ENCODE measurements around the gene PSMD12.

The PSMD12 gene

DNA sequence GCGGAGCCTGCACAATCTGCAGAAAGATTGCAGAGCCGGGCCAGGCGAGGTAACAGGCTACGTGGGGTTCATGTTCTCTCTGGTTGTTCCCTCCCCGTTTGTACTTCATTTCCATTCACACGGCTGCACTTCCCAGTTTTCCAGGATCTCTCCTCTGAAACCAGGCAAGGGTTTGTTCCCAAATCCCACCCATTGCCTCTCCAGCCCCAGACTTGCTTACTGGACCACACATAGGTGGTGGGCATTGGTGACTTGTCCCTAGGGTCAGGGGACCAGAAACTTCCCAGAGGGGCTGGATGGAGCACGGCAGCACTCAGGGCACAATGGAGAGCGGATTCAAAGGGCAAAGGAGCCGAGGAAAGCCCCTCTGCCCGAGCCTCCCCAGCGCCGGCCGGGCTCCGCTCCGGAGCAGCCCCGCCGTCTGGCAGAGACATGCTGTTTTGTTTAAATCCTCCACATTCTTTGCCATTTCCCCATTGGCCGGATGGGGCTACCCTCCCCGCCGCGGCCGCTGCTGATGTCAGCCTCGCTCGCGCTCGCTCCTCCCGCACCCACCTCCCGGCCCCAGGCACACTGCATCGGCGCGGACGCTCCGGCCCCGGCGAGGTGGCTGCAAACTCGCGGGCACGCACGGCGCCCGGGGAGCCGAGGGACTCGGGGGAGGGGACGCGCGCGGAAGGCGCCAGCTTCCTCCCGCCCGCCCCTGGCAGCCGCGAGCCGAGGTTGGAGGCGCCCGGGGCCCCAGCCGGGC, 10.5 kb upstream of the PSMD12 start, which contains the start of gene PITPNC1:
Gene PITPNC1 (plus strand): TSS at position 545 of the 751 bp plus-strand sequence.
- peaks cover 10% of the 10 kb centered on the region for H3K79me1 ChIP-seq (replicated peaks; ENCODE audit: low read length, poor library complexity, severe bottlenecking)
- H3K9me3 ChIP-seq (ENCODE audit: control insufficient read depth, low read length), result no peaks in the 10 kb centered on the region
- H3K4me1 ChIP-seq (ENCODE audit: control insufficient read depth, insufficient read depth, low read depth, low read length), result peaks cover 12% of the 10 kb centered on the region
- no peak within 1 kb of the TSS for H2AK5ac ChIP-seq (ENCODE audit: low read length, severe bottlenecking)
- no peak within 1 kb of the TSS for H2BK5ac ChIP-seq (ENCODE audit: low read depth, low read length, poor library complexity, severe bottlenecking)
- H3K4me3 ChIP-seq (ENCODE audit: insufficient read depth in 1 of 2, low read depth in 1 of 2, low read length in 2 of 2), result peak within 1 kb of the TSS; percentile 83 to 92
- H2BK12ac ChIP-seq (ENCODE audit: low read length in 2 of 2), result peak within 1 kb of the TSS in 1 of 2 experiments; percentile 29
- DNase-seq, result peak; percentile 91
- no peak within 1 kb of the TSS for H4K8ac ChIP-seq (ENCODE audit: low read length)
- no peak within 1 kb of the TSS for H4K91ac ChIP-seq (ENCODE audit: low read length)
- H3K27ac ChIP-seq (ENCODE audit: low read length, poor library complexity, severe bottlenecking), result peak within 1 kb of the TSS; percentile 30
- H3K14ac ChIP-seq (ENCODE audit: low read length in 2 of 2), result peak within 1 kb of the TSS in 1 of 2 experiments; percentile 26
- no peaks in the 10 kb centered on the region for H3K27me3 ChIP-seq (ENCODE audit: control insufficient read depth in 1 of 2, insufficient read depth in 1 of 2, low read length in 2 of 2)
- peak within 1 kb of the TSS in 1 of 2 experiments; percentile 46 for H3K23ac ChIP-seq (ENCODE audit: low read length in 2 of 2)
- no peak within 1 kb of the TSS for H3K4ac ChIP-seq (ENCODE audit: low read depth in 1 of 2, low read length in 2 of 2)
- peak within 1 kb of the TSS; percentile 91 for H3K9ac ChIP-seq (ENCODE audit: low read length)
- no peak within 1 kb of the TSS for H2BK120ac ChIP-seq (ENCODE audit: low read depth, low read length)
- H2AFZ ChIP-seq (ENCODE audit: low read depth, low read length), result peak within 1 kb of the TSS; percentile 75
- peak within 1 kb of the TSS; percentile 100 for H3K4me2 ChIP-seq (ENCODE audit: low read length, poor library complexity, severe bottlenecking)
- peak within 1 kb of the TSS; percentile 93 for H2BK15ac ChIP-seq (ENCODE audit: low read depth, poor library complexity, severe bottlenecking)
- peak within 1 kb of the TSS; percentile 61 to 64 for H3K18ac ChIP-seq (ENCODE audit: low read depth in 1 of 2, low read length in 2 of 2)
- no peaks in the 10 kb centered on the region for H3K36me3 ChIP-seq (ENCODE audit: control insufficient read depth in 1 of 2, insufficient read depth in 2 of 2, low read depth in 1 of 2, low read length in 2 of 2)
- 1% methylated on average over 40 of the region's 56 CpGs for WGBS

DNA sequence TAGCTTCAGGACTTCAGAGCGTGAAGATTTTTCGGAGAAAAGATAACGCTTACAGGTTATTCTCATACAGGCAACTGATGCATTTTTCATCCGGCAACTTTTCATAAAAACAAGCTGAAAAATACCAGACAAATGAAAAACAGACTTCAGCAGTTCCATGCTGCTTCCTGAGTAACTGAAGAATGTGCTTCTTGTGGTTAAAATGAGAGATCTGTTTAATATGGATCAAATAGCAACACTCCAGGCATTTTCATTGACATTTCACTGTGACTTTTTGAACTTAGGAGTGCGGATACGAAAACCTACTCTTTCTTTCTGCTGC, 10.0 kb upstream of the PSMD12 start:
- Histone ChIP-seq H3K4me1 (ENCODE audit: control insufficient read depth, insufficient read depth, low read depth, low read length) (peaks cover 9% of the 10 kb centered on the region), H2BK120ac (ENCODE audit: low read depth, low read length) (no peak overlapping the region), H3K14ac (ENCODE audit: low read length in 2 of 2) (no peak overlapping the region), H3K9ac (ENCODE audit: low read length) (peak overlapping the region; percentile 91), H2BK15ac (ENCODE audit: low read depth, poor library complexity, severe bottlenecking) (no peak overlapping the region), H2AFZ (ENCODE audit: low read depth, low read length) (peak overlapping the region; percentile 75), H3K36me3 (ENCODE audit: control insufficient read depth in 1 of 2, insufficient read depth in 2 of 2, low read depth in 1 of 2, low read length in 2 of 2) (no peaks in the 10 kb centered on the region), H3K23ac (ENCODE audit: low read length in 2 of 2) (no peak overlapping the region), H2AK5ac (ENCODE audit: low read length, severe bottlenecking) (no peak overlapping the region), H3K18ac (ENCODE audit: low read depth in 1 of 2, low read length in 2 of 2) (no peak overlapping the region), H3K4me3 (ENCODE audit: insufficient read depth in 1 of 2, low read depth in 1 of 2, low read length in 2 of 2) (peak overlapping the region in 1 of 2 experiments; percentile 92), H3K4ac (ENCODE audit: low read depth in 1 of 2, low read length in 2 of 2) (no peak overlapping the region), H4K91ac (ENCODE audit: low read length) (no peak overlapping the region), H2BK5ac (ENCODE audit: low read depth, low read length, poor library complexity, severe bottlenecking) (no peak overlapping the region), H3K9me3 (ENCODE audit: control insufficient read depth, low read length) (no peaks in the 10 kb centered on the region), H3K79me1 (replicated peaks; ENCODE audit: low read length, poor library complexity, severe bottlenecking) (peaks cover 8% of the 10 kb centered on the region), H2BK12ac (ENCODE audit: low read length in 2 of 2) (no peak overlapping the region), H4K8ac (ENCODE audit: low read length) (no peak overlapping the region), H3K27me3 (ENCODE audit: control insufficient read depth in 1 of 2, insufficient read depth in 1 of 2, low read length in 2 of 2) (no peaks in the 10 kb centered on the region), H3K27ac (ENCODE audit: low read length, poor library complexity, severe bottlenecking) (no peak overlapping the region), H3K4me2 (ENCODE audit: low read length, poor library complexity, severe bottlenecking) (peak overlapping the region; percentile 98)
- no peak for DNase-seq
- WGBS, result 45% methylated on average over 6 of the region's 6 CpGs

DNA sequence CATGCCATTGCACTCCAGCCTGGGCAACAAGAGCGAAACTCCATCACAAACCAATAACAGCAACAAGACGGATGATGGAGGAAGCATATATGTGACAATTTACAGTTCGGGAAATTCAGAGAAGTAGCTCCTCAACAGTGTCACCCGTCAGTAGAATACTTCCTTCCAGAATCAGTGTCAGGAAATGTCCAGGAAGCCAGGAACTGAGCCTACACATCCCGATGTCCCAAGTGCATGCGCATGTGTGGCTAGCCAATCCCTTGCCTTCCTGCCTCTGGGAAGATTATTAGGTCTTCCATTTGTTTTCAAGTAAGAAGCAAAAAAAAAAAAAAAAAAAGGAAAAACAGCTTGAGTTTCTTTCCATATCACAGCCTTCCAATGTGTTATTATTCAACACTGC, 9.3 kb upstream of the PSMD12 start:
- Histone ChIP-seq H4K8ac (ENCODE audit: low read length) (no peak overlapping the region), H4K91ac (ENCODE audit: low read length) (no peak overlapping the region), H2AK5ac (ENCODE audit: low read length, severe bottlenecking) (no peak overlapping the region), H2BK12ac (ENCODE audit: low read length in 2 of 2) (no peak overlapping the region), H3K18ac (ENCODE audit: low read depth in 1 of 2, low read length in 2 of 2) (no peak overlapping the region), H3K4me1 (ENCODE audit: control insufficient read depth, insufficient read depth, low read depth, low read length) (peaks cover 9% of the 10 kb centered on the region), H3K14ac (ENCODE audit: low read length in 2 of 2) (no peak overlapping the region), H2AFZ (ENCODE audit: low read depth, low read length) (no peak overlapping the region), H3K79me1 (replicated peaks; ENCODE audit: low read length, poor library complexity, severe bottlenecking) (peaks cover 6% of the 10 kb centered on the region), H3K9me3 (ENCODE audit: control insufficient read depth, low read length) (no peaks in the 10 kb centered on the region), H3K4me3 (ENCODE audit: insufficient read depth in 1 of 2, low read depth in 1 of 2, low read length in 2 of 2) (peak overlapping the region in 1 of 2 experiments; percentile 92), H3K27ac (ENCODE audit: low read length, poor library complexity, severe bottlenecking) (no peak overlapping the region), H3K27me3 (ENCODE audit: control insufficient read depth in 1 of 2, insufficient read depth in 1 of 2, low read length in 2 of 2) (no peaks in the 10 kb centered on the region), H3K4me2 (ENCODE audit: low read length, poor library complexity, severe bottlenecking) (no peak overlapping the region), H3K23ac (ENCODE audit: low read length in 2 of 2) (no peak overlapping the region), H3K36me3 (ENCODE audit: control insufficient read depth in 1 of 2, insufficient read depth in 2 of 2, low read depth in 1 of 2, low read length in 2 of 2) (no peaks in the 10 kb centered on the region), H3K4ac (ENCODE audit: low read depth in 1 of 2, low read length in 2 of 2) (no peak overlapping the region), H2BK15ac (ENCODE audit: low read depth, poor library complexity, severe bottlenecking) (no peak overlapping the region), H2BK5ac (ENCODE audit: low read depth, low read length, poor library complexity, severe bottlenecking) (no peak overlapping the region), H2BK120ac (ENCODE audit: low read depth, low read length) (no peak overlapping the region), H3K9ac (ENCODE audit: low read length) (peak overlapping the region; percentile 91)
- DNase-seq, result no peak
- 96% methylated on average over 5 of the region's 6 CpGs for WGBS

DNA sequence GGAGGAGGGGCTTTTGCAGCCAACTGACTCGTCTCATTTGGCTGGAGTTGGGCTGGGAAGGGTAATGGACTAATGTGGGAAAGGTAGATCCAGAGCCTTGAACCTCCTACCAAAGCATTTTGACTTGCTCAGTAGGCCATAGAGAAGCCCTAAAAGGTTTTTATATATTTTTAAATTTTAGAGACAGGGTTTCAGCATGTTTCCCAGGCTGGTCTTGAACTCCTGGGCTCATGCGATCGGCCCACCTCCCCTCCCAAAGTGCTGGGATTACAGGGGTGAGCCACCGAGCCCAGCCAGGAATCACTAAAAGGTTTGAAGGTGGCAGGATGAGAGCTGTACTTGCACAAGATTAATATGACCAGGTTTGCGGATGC, 8.7 kb upstream of the PSMD12 start:
- Histone ChIP-seq H3K9me3 (ENCODE audit: control insufficient read depth, low read length) (no peaks in the 10 kb centered on the region), H2BK5ac (ENCODE audit: low read depth, low read length, poor library complexity, severe bottlenecking) (no peak overlapping the region), H3K4me1 (ENCODE audit: control insufficient read depth, insufficient read depth, low read depth, low read length) (peaks cover 9% of the 10 kb centered on the region), H3K23ac (ENCODE audit: low read length in 2 of 2) (no peak overlapping the region), H2BK15ac (ENCODE audit: low read depth, poor library complexity, severe bottlenecking) (no peak overlapping the region), H2BK120ac (ENCODE audit: low read depth, low read length) (no peak overlapping the region), H3K27me3 (ENCODE audit: control insufficient read depth in 1 of 2, insufficient read depth in 1 of 2, low read length in 2 of 2) (no peaks in the 10 kb centered on the region), H3K18ac (ENCODE audit: low read depth in 1 of 2, low read length in 2 of 2) (no peak overlapping the region), H2BK12ac (ENCODE audit: low read length in 2 of 2) (no peak overlapping the region), H3K4me3 (ENCODE audit: insufficient read depth in 1 of 2, low read depth in 1 of 2, low read length in 2 of 2) (no peak overlapping the region), H3K14ac (ENCODE audit: low read length in 2 of 2) (no peak overlapping the region), H3K27ac (ENCODE audit: low read length, poor library complexity, severe bottlenecking) (no peak overlapping the region), H3K4me2 (ENCODE audit: low read length, poor library complexity, severe bottlenecking) (no peak overlapping the region), H3K4ac (ENCODE audit: low read depth in 1 of 2, low read length in 2 of 2) (no peak overlapping the region), H2AFZ (ENCODE audit: low read depth, low read length) (no peak overlapping the region), H4K91ac (ENCODE audit: low read length) (no peak overlapping the region), H3K9ac (ENCODE audit: low read length) (no peak overlapping the region), H3K36me3 (ENCODE audit: control insufficient read depth in 1 of 2, insufficient read depth in 2 of 2, low read depth in 1 of 2, low read length in 2 of 2) (no peaks in the 10 kb centered on the region), H2AK5ac (ENCODE audit: low read length, severe bottlenecking) (no peak overlapping the region), H4K8ac (ENCODE audit: low read length) (no peak overlapping the region), H3K79me1 (replicated peaks; ENCODE audit: low read length, poor library complexity, severe bottlenecking) (peaks cover 5% of the 10 kb centered on the region)
- DNase-seq, result no peak
- 96% methylated on average over 4 of the region's 5 CpGs for WGBS

All from mesenchymal stem cell (in vitro differentiated cells and primary cell).